Superior temporal gyrus (tissue), 1 donor: ENCODE results near the gene PIK3R3.

Experiments
- DNase-seq: peaks from one replicate; pipeline ENCODE4 v3.0.0-alpha.2; 2016; ENCODE audit errors: extremely low spot score

Gene PIK3R3

DNA sequence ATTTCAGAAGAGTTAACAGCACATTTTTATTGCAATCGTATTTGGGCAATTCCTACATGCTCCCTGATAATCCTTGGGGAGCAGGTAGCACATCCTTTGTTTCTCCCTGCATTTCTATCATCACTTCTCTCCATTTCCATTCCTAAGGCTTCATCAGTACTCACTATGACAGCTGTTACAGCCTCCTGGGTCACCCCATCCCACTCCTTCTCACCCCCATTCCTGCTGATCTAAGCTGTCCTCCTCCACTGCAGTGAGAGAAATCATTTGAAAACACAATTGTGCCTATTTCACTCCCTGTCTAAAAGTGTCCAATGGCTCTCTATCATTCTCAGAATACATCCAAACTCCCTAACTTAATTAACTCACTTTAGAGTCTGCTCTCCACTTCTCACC is 25.5 kb upstream of the PIK3R3 start:
- no peak for DNase-seq

DNA sequence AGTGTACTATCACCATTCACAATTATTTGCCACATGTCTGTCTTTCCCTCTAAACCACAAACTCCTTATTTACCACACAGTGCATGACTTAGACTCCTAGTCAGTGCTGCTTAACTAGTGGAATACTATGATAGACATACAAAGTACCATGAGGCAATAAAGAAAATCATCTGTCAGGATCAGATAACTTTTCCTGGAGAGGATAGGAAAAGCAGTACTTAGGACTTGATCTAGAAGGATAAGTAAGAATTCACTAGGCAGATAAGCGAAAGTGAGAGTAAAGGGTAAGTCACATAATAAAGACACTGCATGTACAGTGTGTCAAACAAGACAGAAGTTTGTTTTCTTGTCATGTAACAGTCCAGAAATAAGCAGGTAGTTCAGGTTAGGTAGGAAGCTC is 21.3 kb upstream of the PIK3R3 start:
- DNase-seq, result no peak

DNA sequence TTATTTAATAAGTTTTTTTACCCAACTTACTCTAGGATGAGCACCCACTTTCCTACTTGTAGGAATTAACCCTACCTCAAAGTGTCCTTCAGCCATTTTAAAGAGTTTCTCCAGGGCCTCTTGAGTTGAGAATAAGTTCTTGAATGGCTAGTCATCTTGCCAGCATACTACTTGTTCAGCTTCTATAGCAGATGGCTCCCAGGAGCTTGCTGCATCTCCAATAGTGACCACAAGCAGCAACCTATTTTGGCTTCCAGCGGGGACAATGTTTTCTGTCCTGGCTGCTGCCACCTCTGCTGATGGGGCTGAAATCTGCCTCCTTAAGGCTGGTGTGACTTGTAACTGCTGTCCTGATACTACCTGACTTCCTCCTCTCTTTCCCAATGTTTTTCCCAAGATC is 20.8 kb upstream of the PIK3R3 start:
- no peak for DNase-seq

DNA sequence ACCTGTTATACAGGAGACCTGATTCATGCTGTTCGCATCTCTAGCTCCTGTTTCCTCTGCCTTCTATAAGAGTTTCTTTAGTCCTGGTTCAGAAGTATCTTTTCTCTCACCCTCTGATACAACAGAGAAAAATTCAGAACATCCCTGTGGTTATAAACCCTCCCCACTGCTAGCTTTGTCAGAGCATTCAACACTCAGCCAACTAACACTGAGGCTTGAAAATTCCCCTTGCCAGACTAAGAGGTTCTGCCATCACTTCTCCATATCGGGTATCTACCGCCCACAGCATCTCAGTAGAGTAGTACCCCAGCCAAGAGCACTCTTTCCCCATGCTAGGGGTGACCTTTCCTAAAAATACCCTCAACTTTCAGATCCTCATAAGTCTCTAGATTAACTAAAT is 19.6 kb upstream of the PIK3R3 start:
- DNase-seq, result no peak

DNA sequence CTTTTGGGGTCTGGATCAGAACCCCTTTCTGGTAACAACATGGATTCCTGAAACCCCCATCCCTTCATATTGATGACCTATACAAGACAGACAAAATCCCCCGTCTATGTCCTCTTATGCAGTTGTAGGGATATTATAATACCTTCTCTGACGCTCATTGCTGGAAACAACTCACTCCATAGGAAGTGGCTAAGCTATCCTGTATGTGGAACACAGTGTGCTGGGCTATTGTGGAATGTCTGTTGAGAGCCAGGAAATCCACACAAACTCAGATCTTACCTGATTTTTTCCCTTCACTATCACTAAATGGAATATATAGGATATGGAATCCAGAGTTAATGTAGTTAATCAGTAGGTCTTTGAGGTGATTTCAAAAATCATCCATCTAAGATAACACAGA is 17.7 kb upstream of the PIK3R3 start:
- no peak for DNase-seq

DNA sequence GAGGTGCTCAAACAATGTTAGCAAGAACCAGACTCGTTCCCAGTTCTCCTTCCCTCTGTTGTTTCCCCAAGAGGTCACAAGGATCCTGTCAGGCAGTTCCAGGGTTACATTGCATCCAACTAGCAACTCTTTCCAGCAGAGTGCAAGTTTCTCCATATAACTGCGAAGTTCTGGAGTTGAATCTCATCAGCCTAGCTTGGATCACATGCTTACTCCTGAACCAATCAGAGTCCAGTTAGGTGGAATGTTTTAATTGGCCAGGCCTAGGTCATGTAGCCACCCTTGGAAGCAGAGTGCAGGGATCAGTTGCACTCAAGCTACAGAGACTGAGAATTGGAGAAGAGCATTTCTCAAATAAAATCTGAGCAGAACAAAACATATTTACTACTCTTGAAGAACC is 15.9 kb upstream of the PIK3R3 start:
- no peak for DNase-seq

DNA sequence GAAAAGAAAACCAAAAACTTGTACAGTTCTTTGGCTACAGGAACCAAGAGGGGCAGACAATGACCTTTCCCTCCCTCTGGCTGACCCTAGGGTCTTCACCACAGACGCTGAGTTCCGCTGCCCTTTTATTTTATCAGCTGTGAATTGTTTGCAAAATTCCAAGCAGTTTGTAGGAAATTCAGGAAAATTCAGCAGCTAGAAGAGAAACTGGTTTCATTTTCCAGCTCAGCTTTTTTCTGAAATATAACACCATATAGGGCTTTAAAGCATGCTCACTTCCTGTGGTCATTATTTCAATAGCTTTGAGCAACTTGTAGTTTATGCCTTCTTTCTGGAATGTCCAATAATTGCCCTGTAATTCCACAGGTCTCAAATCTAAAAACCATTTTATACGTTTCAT is 5.5 kb upstream of the PIK3R3 start:
- DNase-seq, result no peak

DNA sequence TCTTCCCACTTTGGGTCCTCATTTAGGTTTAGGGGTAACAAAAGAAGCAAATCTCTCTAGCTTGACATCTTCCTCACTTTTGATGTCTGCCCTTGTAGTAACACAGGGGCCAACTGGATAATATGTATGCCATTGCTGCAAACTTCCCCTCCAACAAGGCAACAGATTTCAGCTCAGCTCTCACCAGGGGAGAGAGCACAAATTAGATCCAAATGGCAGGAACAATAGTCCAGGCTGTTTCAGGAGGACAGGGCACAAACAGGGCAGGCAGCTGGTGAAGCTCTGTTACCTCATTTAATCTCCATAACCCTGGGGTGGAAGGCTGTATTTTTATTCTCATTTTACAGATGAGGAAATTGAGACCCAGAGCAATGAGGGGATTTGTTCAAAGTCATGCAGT is 4.3 kb upstream of the PIK3R3 start:
- DNase-seq, result no peak

DNA sequence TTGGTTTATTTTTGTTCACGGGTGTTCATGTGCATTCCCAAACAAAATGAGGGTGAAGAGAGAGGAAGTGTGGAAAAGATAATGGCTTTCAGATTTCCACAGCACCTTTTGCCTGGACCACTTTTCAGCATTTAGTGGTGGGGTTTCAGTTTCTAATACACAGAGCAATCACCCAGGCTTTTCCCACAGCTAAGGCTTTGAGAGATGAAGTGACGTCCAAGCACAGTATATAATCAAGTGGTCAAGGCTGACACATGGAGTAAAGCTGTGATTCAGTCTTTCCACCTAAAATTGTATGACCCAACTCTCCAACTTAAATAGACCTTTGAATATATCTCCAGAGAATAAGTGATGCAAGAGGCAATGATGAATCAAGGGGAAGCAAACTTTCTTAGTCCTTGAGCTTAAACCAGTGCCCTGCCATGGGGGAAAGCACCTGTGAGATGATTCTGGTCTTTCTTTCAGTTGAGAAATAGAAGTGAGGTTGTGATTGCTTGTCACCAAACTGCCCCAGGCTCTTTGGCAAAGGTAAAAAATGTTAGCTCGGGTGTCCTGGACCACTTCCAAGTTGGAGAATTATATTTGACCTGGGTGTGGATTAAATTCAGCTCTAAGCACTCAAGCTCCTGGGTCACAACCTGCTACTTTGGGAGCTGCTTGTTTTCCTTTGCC is 2.4 kb upstream of the PIK3R3 start:
- no peak for DNase-seq

DNA sequence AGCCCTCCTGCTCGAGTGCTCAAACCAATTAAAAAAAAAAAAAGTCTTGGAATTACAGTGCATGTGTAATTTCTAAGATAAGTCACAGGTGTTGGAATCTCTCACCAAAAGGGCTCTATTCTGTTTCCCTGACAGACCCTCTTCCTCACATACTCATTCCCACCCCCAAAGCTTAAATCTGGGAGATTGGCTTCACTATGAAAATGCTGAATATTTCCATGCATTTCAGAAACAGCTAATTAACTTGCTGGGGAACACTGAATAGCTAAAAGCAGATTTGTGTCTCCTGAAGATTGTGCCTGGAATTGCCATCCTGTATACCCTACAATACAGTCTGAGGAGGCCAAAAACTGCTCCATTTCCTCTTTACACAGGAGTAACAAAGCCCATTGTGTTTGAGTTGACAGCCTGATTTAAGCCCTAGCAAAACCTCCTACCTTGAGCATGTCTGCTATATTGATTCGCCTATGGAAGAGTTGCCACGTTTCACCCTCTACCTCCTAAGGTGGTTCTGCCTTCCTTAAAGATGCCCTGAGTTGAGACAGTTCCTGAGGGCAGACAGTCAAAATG is 1.4 kb upstream of the PIK3R3 start:
- no peak for DNase-seq

DNA sequence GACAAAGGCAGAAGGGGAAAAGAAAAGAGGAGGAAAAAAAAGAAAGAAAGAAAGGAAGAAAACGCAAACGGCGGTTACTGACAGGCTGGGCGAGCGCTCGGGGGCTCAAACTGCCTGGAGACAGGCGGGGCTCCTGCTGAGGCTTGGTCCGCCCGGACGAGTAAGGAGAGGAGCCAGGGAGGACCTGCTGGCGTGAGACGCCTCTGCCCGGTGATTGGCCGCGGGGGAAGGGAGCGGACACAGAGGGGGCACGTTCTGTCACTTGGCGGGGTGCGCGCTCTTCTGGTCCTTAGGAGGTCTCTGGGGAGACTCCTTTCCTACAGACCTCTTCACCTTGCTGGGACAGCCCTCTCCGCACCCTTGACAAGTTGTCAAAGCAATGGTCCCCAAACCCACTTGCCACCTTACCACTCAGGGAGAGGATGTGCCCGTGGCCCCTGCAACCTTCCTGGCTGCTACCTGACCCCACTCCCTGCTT is 791 bp upstream of the PIK3R3 start:
- DNase-seq, result no peak

DNA sequence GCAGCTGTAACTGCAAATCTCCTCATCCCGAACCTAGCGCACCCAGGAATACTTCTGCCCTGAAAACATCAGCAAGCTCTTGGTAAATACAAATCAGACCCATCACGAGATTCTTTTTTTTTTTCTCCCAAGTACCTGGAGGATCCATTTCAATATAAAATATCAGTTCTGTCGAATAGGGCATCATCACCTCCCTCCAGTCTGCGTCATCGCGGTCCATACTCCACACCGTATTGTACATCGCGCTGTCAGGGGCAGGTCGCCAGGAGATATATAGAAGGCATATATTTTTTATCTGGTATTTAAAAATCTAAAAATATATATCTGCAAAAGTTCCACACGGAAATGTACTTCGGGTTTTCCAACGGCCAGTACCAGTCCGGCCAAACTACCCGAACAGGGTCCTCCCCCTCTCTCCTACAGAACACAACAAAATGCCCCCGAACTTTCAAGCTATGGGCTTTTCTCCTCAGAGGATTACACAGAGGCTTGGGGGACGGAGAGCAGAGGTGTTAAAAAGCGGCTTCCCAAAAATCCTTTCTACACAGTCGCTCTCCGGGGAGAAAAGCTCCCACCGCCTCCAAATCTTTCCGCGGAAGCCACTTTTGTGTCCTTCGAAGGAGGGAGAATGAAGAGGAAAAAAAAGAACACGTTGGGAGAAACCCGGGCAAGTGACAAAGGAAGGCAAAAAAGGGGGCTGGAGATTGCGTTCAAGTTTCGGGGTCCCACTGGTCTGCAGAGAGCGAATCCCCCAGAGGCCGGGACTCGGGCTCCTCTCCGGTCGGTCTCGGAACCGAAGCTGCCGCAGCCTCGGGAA is 509 bp downstream of the PIK3R3 start:
- DNase-seq, result peak; percentile 57

DNA sequence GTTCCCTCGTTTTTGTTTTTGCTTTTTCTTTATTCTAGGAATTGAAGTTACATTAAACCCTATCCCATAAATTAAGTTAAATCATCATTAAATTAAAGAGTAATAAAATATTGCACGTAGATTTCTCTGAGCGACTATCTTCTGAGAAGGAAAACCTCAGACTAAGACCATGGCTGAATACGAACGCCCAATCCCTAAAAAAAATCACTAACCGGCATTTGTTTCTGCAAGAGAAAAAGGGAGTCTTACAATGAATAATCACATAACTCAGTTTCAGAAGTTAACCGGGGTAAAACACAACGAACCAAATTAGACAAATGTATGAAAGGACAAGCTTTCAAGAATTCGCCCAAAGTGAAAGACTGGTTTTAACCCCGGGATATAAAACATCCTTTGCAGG is 1.3 kb downstream of the PIK3R3 start:
- DNase-seq, result peak; percentile 55

DNA sequence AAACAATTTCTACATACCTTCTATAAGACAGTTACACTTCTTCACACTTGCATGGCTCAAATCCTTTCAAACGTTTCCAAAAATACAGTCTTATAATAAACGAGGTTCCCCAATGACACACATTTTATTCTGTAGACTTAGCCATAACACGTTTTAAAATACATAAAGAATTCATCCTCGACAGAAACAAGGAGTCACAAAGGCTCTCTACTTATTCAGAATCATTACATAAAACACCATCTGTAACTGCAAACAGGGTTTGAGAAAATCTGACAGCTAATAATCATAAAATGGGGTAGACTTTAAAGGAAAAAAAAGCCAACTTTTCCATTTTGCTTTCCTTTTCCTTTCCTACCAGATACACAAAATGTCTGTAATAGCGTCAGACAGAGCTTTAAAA is 1.8 kb downstream of the PIK3R3 start:
- peak; percentile 52 for DNase-seq

DNA sequence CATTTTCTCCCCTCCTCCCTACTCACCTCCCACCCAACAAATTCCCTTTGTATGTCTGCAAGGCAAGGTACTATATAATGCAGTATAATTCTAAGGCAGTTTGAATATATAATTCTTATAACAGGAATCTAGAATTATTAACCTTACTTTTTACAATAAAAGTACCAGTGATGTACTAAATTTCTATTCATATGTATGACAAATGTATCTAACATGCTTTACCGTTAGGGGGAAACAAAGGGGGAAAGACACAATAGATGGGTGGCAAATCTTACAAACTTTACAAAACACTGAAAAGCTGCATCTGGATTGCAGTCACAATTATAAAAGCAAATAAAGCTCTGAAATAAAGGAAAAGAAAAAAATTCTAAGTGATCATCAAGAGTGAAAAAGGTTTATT is 2.3 kb downstream of the PIK3R3 start:
- no peak for DNase-seq

DNA sequence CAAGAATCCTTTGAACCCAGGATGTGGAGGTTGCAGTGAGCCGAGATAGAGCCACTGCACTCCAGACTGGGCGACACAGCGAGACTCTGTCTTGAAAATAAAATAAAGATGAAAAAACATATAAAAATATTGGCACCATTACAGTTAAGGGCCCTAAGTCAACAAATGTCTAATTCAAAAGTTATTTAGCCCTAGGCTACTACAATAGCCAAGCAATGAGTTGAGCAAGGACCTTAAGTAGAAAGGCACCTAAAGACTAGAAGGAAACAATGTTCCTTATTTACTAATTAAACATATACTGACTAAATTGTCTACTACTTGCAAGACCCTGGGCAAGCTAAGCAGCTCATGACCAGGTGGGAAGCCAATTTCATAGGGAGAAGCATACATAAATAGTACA is 4.1 kb downstream of the PIK3R3 start:
- no peak for DNase-seq

DNA sequence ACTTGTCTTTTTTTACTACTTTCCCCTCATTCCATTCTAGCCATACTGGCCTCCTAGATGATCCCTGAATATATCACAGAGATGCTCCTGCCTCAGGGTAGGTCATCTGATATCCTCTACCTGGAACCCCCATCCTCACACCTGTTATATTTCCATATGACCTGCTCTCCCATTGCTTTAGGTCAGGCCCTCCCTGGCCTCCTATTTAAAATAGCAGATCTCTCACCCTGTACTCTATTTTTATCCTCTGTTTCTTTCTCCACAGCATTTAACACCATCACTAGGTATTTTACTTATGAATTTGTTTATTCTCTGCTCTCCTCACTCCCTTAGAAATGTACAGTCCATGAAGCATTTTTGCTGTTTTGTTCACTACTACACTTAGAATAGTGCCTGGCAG is 13.6 kb downstream of the PIK3R3 start:
- no peak for DNase-seq

DNA sequence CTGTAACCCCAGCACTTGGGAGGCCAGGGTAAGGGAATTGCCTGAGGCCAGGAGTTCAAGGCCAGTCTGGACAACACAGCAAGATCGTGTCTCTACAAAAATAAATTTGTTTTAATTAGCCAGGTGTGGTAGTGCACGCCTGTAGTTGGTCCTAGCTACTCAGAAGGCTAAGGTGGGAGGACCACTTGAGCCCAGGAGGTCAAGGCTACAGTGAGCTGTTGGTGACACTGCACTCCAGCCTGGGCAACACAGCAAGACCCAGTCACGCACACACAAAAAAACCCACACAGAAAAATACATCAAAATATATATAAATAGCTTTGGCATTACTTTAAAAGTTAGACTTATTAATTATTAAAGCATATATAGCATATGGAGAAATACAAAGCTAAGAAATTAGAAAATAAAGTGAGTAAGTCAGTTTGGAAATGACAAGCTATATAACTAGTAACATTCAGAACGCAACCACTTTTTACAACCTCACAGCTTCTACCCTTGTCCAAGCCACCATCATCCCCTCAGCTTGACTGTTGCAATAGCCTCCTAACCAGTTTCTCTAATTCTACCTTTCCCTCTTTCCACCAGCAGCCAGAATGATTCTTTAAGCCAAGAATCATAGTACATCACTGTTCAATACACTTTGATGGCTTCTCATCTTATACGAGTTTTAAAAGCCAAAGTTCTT is 14.5 kb downstream of the PIK3R3 start:
- no peak for DNase-seq

DNA sequence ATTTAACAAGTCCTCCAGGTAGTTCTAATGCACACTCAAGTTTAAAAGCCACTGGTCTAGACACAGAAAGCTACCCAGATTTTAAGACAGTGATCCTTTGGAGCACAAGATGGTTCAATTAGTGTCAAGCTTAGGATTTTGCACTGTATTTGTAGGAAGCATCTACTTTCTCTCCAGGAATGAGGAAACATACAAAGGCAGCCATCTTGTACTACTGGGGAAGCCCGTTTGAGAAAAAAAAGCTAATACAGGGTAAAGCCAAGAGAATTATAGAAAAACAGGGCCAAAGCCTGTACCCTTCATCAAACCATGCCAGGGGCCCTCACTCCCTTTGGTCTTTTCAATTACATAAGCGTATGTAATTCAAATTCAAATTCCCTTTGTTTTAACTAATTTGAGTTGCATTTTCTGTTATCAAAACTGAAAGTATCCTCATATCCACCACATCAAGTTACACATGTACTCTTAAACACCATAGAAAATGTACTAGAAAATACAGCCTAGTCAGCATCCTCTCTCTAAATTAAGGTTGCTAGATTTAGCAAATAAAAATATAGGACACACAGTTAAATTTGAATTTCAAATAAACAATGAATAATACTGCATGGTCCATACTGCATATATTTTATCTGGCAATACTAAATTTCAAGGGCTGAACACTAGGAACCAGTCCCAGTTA is 17.4 kb downstream of the PIK3R3 start:
- DNase-seq, result no peak

DNA sequence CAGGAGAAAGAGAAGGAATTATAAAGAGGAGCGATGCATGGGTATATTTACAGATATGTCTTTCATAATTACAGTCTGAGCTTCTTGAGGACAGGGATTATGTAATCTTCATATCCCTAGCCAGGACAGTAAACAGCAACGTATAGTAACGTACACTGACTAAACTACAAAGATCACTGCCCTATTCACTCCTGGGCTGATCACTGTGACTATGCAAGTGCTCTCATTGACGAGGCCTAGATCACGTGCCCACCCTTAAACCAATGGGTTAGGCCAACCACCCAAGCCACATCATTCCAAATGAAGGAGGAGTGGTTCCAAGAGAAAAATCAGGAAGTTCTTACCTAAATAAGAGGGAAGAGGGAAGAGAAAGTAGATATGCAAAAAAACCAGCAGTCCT is 18.5 kb downstream of the PIK3R3 start:
- DNase-seq, result no peak

DNA sequence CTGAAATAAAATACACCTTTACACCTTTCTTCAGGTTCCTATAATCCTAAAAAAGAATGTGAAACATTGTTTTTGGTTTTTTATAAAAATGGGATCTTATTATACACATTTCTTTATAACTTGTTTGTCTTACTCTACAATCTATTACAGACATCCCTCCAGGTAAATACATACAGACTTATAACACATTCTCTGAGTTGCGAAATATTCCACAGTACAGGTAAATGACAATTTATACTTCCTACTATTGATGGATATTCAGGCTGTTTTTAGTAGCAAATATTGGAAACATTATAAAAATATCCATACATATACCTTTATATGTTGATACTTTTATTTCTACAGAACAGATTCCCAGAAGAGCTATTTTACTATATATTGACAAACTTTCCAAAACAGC is 20.3 kb downstream of the PIK3R3 start:
- DNase-seq, result no peak

DNA sequence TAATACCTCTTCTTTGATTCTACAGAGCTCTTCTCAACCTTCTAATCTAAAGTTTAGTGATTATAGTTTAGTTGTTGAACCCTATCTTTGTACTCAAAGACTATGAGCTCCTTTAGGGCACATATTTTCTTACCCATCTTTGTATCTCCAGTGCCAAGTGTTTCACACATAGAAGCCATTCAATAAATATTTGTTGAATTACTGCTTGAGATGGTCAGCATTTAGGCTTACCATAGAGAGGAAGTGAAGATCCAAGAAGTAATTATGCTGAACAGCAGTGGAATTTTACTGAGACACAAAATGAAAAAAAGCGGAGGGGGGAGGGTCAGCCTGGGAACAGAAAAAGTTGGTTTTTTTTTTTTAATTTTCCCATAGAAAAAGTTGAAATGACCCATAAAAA is 21.9 kb downstream of the PIK3R3 start:
- no peak for DNase-seq
